HS-5 (cell line): ENCODE results near the gene MPZL1.

Source experiments
- DNase-seq: peaks from one replicate; pipeline ENCODE4 v3.0.0-alpha.2; 2012; ENCODE audit warnings: low read depth

MPZL1 gene

GRCh38 chr1:167721617-167722151 lies at the start of gene MPZL1:
MPZL1 (plus strand) TSS chr1:167721982; CDS start chr1:167722152, 170 bp downstream.
- DNase-seq: peak; percentile 78

- DNase-seq: no peak
These were observed 49.0 kb upstream of the MPZL1 start for GRCh38 chr1:167672831-167673230.

GRCh38 chr1:167673265-167673664 lies 48.5 kb upstream of the MPZL1 start:
- DNase-seq: no peak

GRCh38 chr1:167674156-167674555 lies 47.6 kb upstream of the MPZL1 start:
- DNase-seq: no peak

GRCh38 chr1:167675440-167675839 lies 46.3 kb upstream of the MPZL1 start:
- DNase-seq: no peak

GRCh38 chr1:167676205-167676915 lies 45.4 kb upstream of the MPZL1 start:
- DNase-seq: no peak

- no peak for DNase-seq
These were observed 44.6 kb upstream of the MPZL1 start for GRCh38 chr1:167676916-167677848.

- no peak for DNase-seq
These were observed 43.4 kb upstream of the MPZL1 start for GRCh38 chr1:167678422-167678821.

- no peak for DNase-seq
These were observed 42.9 kb upstream of the MPZL1 start for GRCh38 chr1:167678838-167679237.

- DNase-seq: no peak
These were observed 42.1 kb upstream of the MPZL1 start for GRCh38 chr1:167679714-167680113.

GRCh38 chr1:167681024-167681423 lies 40.8 kb upstream of the MPZL1 start:
- no peak for DNase-seq

GRCh38 chr1:167681451-167682098 lies 40.2 kb upstream of the MPZL1 start:
- DNase-seq: no peak

GRCh38 chr1:167683226-167683625 lies 38.6 kb upstream of the MPZL1 start:
- DNase-seq: no peak

GRCh38 chr1:167683641-167684502 lies 37.9 kb upstream of the MPZL1 start:
- DNase-seq: no peak

GRCh38 chr1:167685844-167686243 lies 35.9 kb upstream of the MPZL1 start:
- no peak for DNase-seq

- DNase-seq: peak; percentile 65
These were observed 33.8 kb upstream of the MPZL1 start for GRCh38 chr1:167687919-167688519.

GRCh38 chr1:167689567-167689920 lies 32.2 kb upstream of the MPZL1 start:
- DNase-seq: peak; percentile 54

- DNase-seq: no peak
These were observed 31.7 kb upstream of the MPZL1 start for GRCh38 chr1:167690053-167690452.

GRCh38 chr1:167693425-167694045 lies 28.2 kb upstream of the MPZL1 start:
- DNase-seq: no peak

GRCh38 chr1:167694691-167695090 lies 27.1 kb upstream of the MPZL1 start:
- DNase-seq: no peak

- DNase-seq: no peak
These were observed 26.6 kb upstream of the MPZL1 start for GRCh38 chr1:167695147-167695546.
